ENCODE measurements around the gene PVRIG.
"Not testable (repeated sequence)": the region's sequence is repeated elsewhere in the genome, so short reads cannot be mapped to it uniquely, and the experiment has no call there.

PVRIG gene

DNA sequence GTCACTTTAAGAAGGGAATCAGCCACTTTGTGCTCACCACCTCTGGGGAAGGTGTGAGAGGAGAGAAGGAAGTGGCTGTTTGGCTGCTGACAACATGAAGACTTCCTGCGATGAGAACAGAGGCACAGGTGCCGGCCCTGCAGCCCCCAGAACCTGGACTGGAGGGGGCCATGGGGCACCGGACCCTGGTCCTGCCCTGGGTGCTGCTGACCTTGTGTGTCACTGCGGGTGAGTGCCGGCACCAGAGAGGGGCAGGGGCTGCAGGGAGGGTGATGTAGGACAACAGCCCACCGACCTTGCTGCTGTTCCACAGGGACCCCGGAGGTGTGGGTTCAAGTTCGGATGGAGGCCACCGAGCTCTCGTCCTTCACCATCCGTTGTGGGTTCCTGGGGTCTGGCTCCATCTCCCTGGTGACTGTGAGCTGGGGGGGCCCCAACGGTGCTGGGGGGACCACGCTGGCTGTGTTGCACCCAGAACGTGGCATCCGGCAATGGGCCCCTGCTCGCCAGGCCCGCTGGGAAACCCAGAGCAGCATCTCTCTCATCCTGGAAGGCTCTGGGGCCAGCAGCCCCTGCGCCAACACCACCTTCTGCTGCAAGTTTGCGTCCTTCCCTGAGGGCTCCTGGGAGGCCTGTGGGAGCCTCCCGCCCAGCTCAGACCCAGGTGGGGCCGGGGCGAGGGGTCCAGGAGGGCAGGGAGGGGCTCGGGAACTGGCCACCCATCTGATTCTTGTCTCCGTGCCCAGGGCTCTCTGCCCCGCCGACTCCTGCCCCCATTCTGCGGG lies at the start of gene PVRIG:
Gene PVRIG, plus strand, starts transcription at position 149 of the 785 bp plus-strand sequence. Its CDS starts 22 bp downstream, at position 171.
- DNase-seq (ENCODE audit: low read depth), result not testable (repeated sequence)

- no peak for DNase-seq (ENCODE audit: low read depth)
Observed at GRCh38 chr7:100170101-100170897, 49.5 kb upstream of the PVRIG start.

DNA sequence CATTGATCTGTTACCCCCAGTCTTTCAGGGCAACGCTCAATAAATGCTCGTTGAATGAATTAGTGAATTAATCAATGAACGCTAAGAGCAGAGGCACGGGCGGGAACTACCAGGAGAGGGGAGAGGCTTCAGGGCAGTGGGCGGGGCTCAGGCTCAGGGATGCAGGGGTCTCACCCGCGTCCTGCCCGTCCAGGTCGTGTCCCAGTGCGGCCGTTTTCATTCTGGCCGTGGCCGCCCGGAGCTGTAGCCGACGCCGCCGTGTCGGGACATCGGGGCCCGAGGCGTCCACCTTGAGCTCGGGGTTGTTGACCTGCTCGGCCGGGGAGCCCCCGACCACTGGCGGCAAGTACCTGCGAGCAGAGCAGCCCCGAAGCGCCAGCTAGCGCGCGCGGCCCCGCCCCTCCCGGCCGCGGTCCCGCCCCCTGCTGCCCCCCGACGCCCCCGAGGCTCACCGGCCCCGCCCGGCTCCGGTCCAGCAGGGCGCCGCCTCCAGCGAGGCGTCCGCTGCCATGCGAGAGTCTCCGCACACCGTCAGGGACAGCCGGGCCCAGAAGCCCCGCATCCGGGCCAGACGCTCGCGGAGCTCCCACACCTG lies 48.6 kb upstream of the PVRIG start:
- no peak for DNase-seq (ENCODE audit: low read depth)

DNA sequence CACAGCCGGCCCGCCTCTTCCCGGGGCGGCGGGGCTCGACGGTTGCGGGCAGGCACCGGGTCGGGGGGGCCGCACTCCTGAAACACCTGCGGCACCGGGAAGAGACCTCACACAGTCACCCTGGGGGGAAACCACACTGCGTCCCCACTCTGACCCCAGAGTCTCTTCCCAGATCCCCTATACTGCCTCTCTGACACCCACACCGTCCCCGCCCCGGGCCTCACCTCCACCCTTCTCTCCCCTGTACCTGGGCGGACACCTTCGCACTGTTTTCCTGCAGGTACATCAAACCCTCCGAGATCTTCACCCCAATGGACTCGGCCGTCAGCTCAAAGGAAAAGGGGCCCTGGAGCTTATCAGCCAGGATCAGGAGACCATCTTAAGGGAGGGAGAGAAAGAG lies 47.9 kb upstream of the PVRIG start:
- no peak for DNase-seq (ENCODE audit: low read depth)

- DNase-seq (ENCODE audit: low read depth), result no peak
Observed at GRCh38 chr7:100173806-100174495, 45.8 kb upstream of the PVRIG start.

DNA sequence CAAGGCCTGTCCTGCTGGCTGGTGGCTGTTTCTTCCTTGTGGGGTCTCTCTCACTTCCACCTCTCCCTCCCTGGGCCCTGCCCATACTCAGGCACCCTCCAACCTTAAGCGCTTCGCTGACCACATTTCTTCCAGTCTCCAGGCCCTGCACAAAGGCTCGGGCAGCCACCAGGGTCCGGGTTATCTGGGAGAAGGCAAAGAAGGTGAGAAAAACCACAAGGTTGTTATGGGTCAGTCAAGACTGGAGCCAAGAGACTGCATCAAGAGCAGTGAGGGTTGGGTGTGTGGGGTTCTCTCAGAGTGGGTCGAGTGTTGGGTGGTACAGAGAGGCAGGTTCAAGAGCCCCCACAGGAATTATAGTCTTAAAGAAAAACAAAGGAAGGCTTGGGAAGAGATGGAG lies 45.2 kb upstream of the PVRIG start:
- DNase-seq (ENCODE audit: low read depth), result no peak

DNA sequence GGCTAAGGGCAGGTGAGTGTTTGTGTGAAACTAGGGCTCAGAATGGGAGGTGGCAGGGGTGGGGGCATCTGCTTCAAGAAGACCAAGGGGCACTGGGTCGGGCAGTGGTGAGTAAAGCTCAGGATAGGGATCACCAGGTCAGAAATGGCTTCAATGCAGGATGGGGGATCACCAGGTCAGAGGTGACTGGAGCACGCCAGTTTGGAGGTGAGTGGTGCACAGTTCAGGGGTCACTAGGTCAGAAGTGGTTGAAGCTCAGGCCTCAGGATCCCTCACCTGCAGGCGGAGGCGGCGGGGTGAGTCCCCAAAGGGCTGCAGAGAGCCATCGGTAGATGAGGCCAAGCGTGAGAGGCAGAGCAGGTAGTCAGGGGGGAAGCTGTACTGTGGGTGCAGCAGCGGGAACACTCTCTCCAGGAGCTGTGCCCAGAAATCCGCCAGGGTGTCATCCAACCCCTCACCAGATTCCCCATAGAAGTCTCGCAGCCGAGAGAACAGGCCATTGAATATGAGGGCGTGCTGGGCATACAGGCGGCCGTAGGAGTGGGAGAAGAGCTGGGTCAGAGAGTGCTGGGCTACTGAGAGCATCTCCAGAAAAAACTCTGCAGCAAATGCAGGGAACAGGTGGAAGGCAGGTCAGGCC lies 44.3 kb upstream of the PVRIG start:
- DNase-seq (ENCODE audit: low read depth), result no peak

GRCh38 chr7:100176096-100177044 lies 43.4 kb upstream of the PVRIG start:
- DNase-seq (ENCODE audit: low read depth), result no peak

- DNase-seq (ENCODE audit: low read depth), result peak; percentile 98
Observed at GRCh38 chr7:100177045-100178001, 42.4 kb upstream of the PVRIG start, which contains the start of the genes GPC2 and STAG3. GPC2 (minus strand) TSS chr7:100177381; CDS start chr7:100177199, 182 bp downstream. STAG3 (plus strand) TSS chr7:100177918; CDS start chr7:100180557, 2,639 bp downstream.

GRCh38 chr7:100180084-100180483 lies 39.7 kb upstream of the PVRIG start:
- not testable (repeated sequence) for DNase-seq (ENCODE audit: low read depth)

DNA sequence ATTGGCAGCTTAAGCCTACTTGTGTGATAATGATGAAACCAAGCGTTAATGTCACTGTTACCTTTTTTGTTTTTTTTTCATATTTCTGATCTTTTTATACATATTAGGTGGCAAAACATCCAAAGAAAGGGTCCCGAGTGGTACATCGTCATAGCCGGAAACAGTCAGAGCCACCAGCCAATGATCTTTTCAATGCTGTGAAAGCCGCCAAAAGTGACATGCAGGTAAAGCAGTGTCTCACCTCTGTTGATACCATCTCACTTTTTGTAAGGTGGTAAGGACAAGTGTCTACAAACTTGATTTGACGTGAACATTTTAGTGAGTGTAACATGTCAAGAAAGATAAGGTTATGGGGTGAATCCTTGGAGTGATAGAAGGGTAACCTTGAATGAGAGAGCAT lies 37.1 kb upstream of the PVRIG start:
- not testable (repeated sequence) for DNase-seq (ENCODE audit: low read depth)

GRCh38 chr7:100183090-100183489 lies 36.7 kb upstream of the PVRIG start:
- not testable (repeated sequence) for DNase-seq (ENCODE audit: low read depth)

DNA sequence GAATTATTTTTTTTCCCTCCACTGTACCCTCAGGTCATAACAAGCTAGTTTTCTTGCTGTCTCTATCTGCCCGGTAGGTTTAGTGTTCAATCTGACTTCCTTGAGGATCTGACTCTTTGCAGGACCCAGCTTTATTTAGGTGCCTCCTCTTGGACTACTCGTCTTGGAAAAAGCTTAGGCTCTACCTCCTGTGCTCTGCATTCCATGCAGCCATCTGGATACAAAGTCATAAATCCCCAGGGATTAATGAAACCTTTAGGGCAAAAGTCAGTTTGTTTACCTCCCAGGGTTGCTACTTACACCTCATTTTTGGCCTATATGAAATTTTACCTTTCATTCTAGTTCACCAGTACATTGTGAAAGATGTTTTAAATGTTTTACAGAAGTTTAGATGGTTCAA lies 34.0 kb upstream of the PVRIG start:
- no peak for DNase-seq (ENCODE audit: low read depth)

DNA sequence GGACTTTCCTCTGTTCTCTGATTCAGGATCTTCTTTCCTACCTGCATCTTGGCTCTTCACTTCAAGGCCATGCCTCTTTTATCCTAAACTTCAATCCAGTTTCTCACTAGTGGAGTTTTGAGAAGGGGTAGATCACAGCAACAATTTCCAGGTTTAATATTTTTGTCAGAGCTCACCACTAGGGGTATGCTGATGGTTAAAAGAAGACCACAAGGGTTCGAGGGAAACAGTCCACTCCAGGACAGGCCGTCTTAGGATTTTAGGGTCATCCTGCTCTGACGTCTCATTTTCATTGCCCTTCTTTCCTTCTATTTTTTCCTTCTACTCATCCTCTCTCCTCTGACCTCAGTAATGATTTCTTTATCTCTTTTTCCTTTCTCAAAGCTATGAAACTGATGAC lies 30.7 kb upstream of the PVRIG start:
- no peak for DNase-seq (ENCODE audit: low read depth)

- DNase-seq (ENCODE audit: low read depth), result no peak
Observed at GRCh38 chr7:100190048-100190711, 29.6 kb upstream of the PVRIG start.

- DNase-seq (ENCODE audit: low read depth), result no peak
Observed at GRCh38 chr7:100191775-100192174, 28.0 kb upstream of the PVRIG start.

GRCh38 chr7:100192281-100192862 lies 27.4 kb upstream of the PVRIG start:
- not testable (repeated sequence) for DNase-seq (ENCODE audit: low read depth)

DNA sequence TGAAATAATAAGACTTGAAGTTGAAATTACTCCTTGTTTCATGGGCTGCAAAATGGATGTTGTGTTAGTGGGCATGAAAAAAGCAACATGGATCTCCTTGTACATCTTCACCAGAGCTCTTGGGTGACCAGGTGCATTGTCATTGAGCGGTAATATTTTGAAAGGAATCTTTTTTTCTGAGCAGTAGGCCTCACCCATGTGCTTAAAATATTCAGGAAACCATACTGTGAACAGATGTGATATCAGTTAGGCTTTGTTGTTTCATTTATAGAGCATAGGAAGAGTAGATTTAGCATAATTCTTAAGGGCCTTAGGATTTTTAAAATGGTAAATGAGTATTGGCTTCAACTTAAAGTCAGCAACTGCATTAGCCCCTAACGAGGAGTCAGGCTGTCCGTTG lies 26.8 kb upstream of the PVRIG start:
- no peak for DNase-seq (ENCODE audit: low read depth)
